ENCODE results near the gene ZSCAN26.

- TF ChIP-seq YY1 (IDR thresholded peaks at IDR 0.05; ENCODE audit: low read depth) (no peak), CREB1 (IDR thresholded peaks at IDR 0.05; ENCODE audit: low read depth) (no peak), TCF12 (IDR thresholded peaks at IDR 0.05; ENCODE audit: low read depth) (no peak), RAD21 (IDR thresholded peaks at IDR 0.05; ENCODE audit: low read depth) (no peak), FOXM1 (IDR thresholded peaks at IDR 0.05; ENCODE audit: borderline replicate concordance, low read depth) (no peak), EP300 (IDR thresholded peaks at IDR 0.05; ENCODE audit: borderline replicate concordance) (no peak)
- TF ChIP-seq, protein P1, sequence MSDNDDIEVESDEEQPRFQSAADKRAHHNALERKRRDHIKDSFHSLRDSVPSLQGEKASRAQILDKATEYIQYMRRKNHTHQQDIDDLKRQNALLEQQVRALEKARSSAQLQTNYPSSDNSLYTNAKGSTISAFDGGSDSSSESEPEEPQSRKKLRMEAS (IDR thresholded peaks at IDR 0.05), result no peak
Observed at GRCh38 chr6:28296520-28297060, 29.6 kb downstream of the ZSCAN26 start.

Measured in Ishikawa (cell line).